Measurements from ENCODE around the gene ANO8.

Gene ANO8

GRCh38 chr19:17309198-17309964, 25.3 kb downstream of the ANO8 start, which contains the start of gene DDA1:
Gene DDA1 (plus strand): TSS chr19:17309563. CDS start chr19:17309655, 92 bp downstream.
- H3K27me3 ChIP-seq (ENCODE audit: control insufficient read depth, insufficient read depth, low read length, poor library complexity, severe bottlenecking) = no peaks in the 10 kb centered on the region
- no peaks in the 10 kb centered on the region for H3K9me3 ChIP-seq (ENCODE audit: control insufficient read depth, low read length)
- peaks cover 12% of the 10 kb centered on the region for H3K36me3 ChIP-seq (ENCODE audit: control insufficient read depth, insufficient read depth, low read length)
- no peaks in the 10 kb centered on the region for H3K4me1 ChIP-seq (ENCODE audit: control insufficient read depth, insufficient read depth, low read length)
- H3K4me3 ChIP-seq (ENCODE audit: insufficient read depth, low read depth, low read length) = peak within 1 kb of the TSS; percentile 92
- WGBS, 2 experiments = 1% methylated on average over 46 of the region's 46 CpGs
- H3K27ac ChIP-seq (ENCODE audit: insufficient read depth, low read depth, low read length, poor library complexity, severe bottlenecking) = peak within 1 kb of the TSS; percentile 63

GRCh38 chr19:17307876-17308377, 26.7 kb downstream of the ANO8 start:
- H3K27me3 ChIP-seq (ENCODE audit: control insufficient read depth, insufficient read depth, low read length, poor library complexity, severe bottlenecking) = no peaks in the 10 kb centered on the region
- WGBS, 2 experiments = 93 to 94% methylated on average over 8 of the region's 8 CpGs
- H3K9me3 ChIP-seq (ENCODE audit: control insufficient read depth, low read length) = no peaks in the 10 kb centered on the region
- H3K27ac ChIP-seq (ENCODE audit: insufficient read depth, low read depth, low read length, poor library complexity, severe bottlenecking) = no peak overlapping the region
- no peak overlapping the region for H3K4me3 ChIP-seq (ENCODE audit: insufficient read depth, low read depth, low read length)
- peaks cover 5% of the 10 kb centered on the region for H3K36me3 ChIP-seq (ENCODE audit: control insufficient read depth, insufficient read depth, low read length)
- H3K4me1 ChIP-seq (ENCODE audit: control insufficient read depth, insufficient read depth, low read length) = no peaks in the 10 kb centered on the region

- H3K4me1 ChIP-seq (ENCODE audit: control insufficient read depth, insufficient read depth, low read length) = peaks cover 6% of the 10 kb centered on the region
- no peaks in the 10 kb centered on the region for H3K27me3 ChIP-seq (ENCODE audit: control insufficient read depth, insufficient read depth, low read length, poor library complexity, severe bottlenecking)
- H3K4me3 ChIP-seq (ENCODE audit: insufficient read depth, low read depth, low read length) = peak overlapping the region; percentile 66
- H3K27ac ChIP-seq (ENCODE audit: insufficient read depth, low read depth, low read length, poor library complexity, severe bottlenecking) = no peak overlapping the region
- no peaks in the 10 kb centered on the region for H3K9me3 ChIP-seq (ENCODE audit: control insufficient read depth, low read length)
- 6 to 7% methylated on average over 28 of the region's 28 CpGs for WGBS, 2 experiments
- H3K36me3 ChIP-seq (ENCODE audit: control insufficient read depth, insufficient read depth, low read length) = no peaks in the 10 kb centered on the region
Measured at GRCh38 chr19:17306285-17306714, 28.4 kb downstream of the ANO8 start.

- no peaks in the 10 kb centered on the region for H3K36me3 ChIP-seq (ENCODE audit: control insufficient read depth, insufficient read depth, low read length)
- H3K4me3 ChIP-seq (ENCODE audit: insufficient read depth, low read depth, low read length) = peak within 1 kb of the TSS; percentile 66
- peak within 1 kb of the TSS; percentile 30 for H3K27ac ChIP-seq (ENCODE audit: insufficient read depth, low read depth, low read length, poor library complexity, severe bottlenecking)
- H3K27me3 ChIP-seq (ENCODE audit: control insufficient read depth, insufficient read depth, low read length, poor library complexity, severe bottlenecking) = no peaks in the 10 kb centered on the region
- WGBS, 2 experiments = 0% methylated on average over 55 of the region's 55 CpGs
- peaks cover 6% of the 10 kb centered on the region for H3K4me1 ChIP-seq (ENCODE audit: control insufficient read depth, insufficient read depth, low read length)
- no peaks in the 10 kb centered on the region for H3K9me3 ChIP-seq (ENCODE audit: control insufficient read depth, low read length)
Measured at GRCh38 chr19:17305517-17306284, 29.0 kb downstream of the ANO8 start, which contains the start of gene MRPL34. Gene MRPL34 (plus strand): TSS chr19:17305872. CDS start chr19:17305893, 21 bp downstream.

- no peaks in the 10 kb centered on the region for H3K27me3 ChIP-seq (ENCODE audit: control insufficient read depth, insufficient read depth, low read length, poor library complexity, severe bottlenecking)
- H3K4me1 ChIP-seq (ENCODE audit: control insufficient read depth, insufficient read depth, low read length) = peaks cover 6% of the 10 kb centered on the region
- 8 to 11% methylated on average over 7 of the region's 7 CpGs for WGBS, 2 experiments
- no peaks in the 10 kb centered on the region for H3K36me3 ChIP-seq (ENCODE audit: control insufficient read depth, insufficient read depth, low read length)
- peak overlapping the region; percentile 2 for H3K27ac ChIP-seq (ENCODE audit: insufficient read depth, low read depth, low read length, poor library complexity, severe bottlenecking)
- peak overlapping the region; percentile 66 for H3K4me3 ChIP-seq (ENCODE audit: insufficient read depth, low read depth, low read length)
- no peaks in the 10 kb centered on the region for H3K9me3 ChIP-seq (ENCODE audit: control insufficient read depth, low read length)
Measured at GRCh38 chr19:17305216-17305516, 29.5 kb downstream of the ANO8 start.

- Histone ChIP-seq H3K4me1 (ENCODE audit: control insufficient read depth, insufficient read depth, low read length) (peaks cover 6% of the 10 kb centered on the region), H3K4me3 (ENCODE audit: insufficient read depth, low read depth, low read length) (no peak overlapping the region), H3K9me3 (ENCODE audit: control insufficient read depth, low read length) (no peaks in the 10 kb centered on the region), H3K27ac (ENCODE audit: insufficient read depth, low read depth, low read length, poor library complexity, severe bottlenecking) (no peak overlapping the region), H3K27me3 (ENCODE audit: control insufficient read depth, insufficient read depth, low read length, poor library complexity, severe bottlenecking) (no peaks in the 10 kb centered on the region), H3K36me3 (ENCODE audit: control insufficient read depth, insufficient read depth, low read length) (no peaks in the 10 kb centered on the region)
- 82 to 83% methylated on average over 10 to 12 of the region's 12 CpGs for WGBS, 2 experiments
Measured at GRCh38 chr19:17304386-17305215, 30.1 kb downstream of the ANO8 start.

GRCh38 chr19:17303940-17304267, 30.8 kb downstream of the ANO8 start:
- WGBS, 2 experiments = 87% methylated on average over 12 of the region's 12 CpGs
- H3K4me1 ChIP-seq (ENCODE audit: control insufficient read depth, insufficient read depth, low read length) = peaks cover 6% of the 10 kb centered on the region
- H3K4me3 ChIP-seq (ENCODE audit: insufficient read depth, low read depth, low read length) = no peak overlapping the region
- H3K9me3 ChIP-seq (ENCODE audit: control insufficient read depth, low read length) = no peaks in the 10 kb centered on the region
- H3K27ac ChIP-seq (ENCODE audit: insufficient read depth, low read depth, low read length, poor library complexity, severe bottlenecking) = no peak overlapping the region
- no peaks in the 10 kb centered on the region for H3K27me3 ChIP-seq (ENCODE audit: control insufficient read depth, insufficient read depth, low read length, poor library complexity, severe bottlenecking)
- H3K36me3 ChIP-seq (ENCODE audit: control insufficient read depth, insufficient read depth, low read length) = no peaks in the 10 kb centered on the region

GRCh38 chr19:17303167-17303939, 31.3 kb downstream of the ANO8 start, which contains the start of gene ABHD8:
Gene ABHD8 (minus strand): TSS chr19:17303425. CDS start chr19:17301616, 1,809 bp downstream.
- Histone ChIP-seq H3K36me3 (ENCODE audit: control insufficient read depth, insufficient read depth, low read length) (peaks cover 4% of the 10 kb centered on the region), H3K4me3 (ENCODE audit: insufficient read depth, low read depth, low read length) (peak within 1 kb of the TSS; percentile 67), H3K4me1 (ENCODE audit: control insufficient read depth, insufficient read depth, low read length) (peaks cover 6% of the 10 kb centered on the region), H3K27ac (ENCODE audit: insufficient read depth, low read depth, low read length, poor library complexity, severe bottlenecking) (no peak within 1 kb of the TSS), H3K9me3 (ENCODE audit: control insufficient read depth, low read length) (no peaks in the 10 kb centered on the region), H3K27me3 (ENCODE audit: control insufficient read depth, insufficient read depth, low read length, poor library complexity, severe bottlenecking) (no peaks in the 10 kb centered on the region)
- 2 to 3% methylated on average over 52 of the region's 52 CpGs for WGBS, 2 experiments

GRCh38 chr19:17302391-17303166, 32.1 kb downstream of the ANO8 start:
- 19 to 20% methylated on average over 29 of the region's 29 CpGs for WGBS, 2 experiments
- Histone ChIP-seq H3K27me3 (ENCODE audit: control insufficient read depth, insufficient read depth, low read length, poor library complexity, severe bottlenecking) (no peaks in the 10 kb centered on the region), H3K4me1 (ENCODE audit: control insufficient read depth, insufficient read depth, low read length) (peaks cover 6% of the 10 kb centered on the region), H3K9me3 (ENCODE audit: control insufficient read depth, low read length) (no peaks in the 10 kb centered on the region), H3K4me3 (ENCODE audit: insufficient read depth, low read depth, low read length) (peak overlapping the region; percentile 67), H3K27ac (ENCODE audit: insufficient read depth, low read depth, low read length, poor library complexity, severe bottlenecking) (no peak overlapping the region), H3K36me3 (ENCODE audit: control insufficient read depth, insufficient read depth, low read length) (peaks cover 8% of the 10 kb centered on the region)
